Measurements from ENCODE around the gene DPEP2. TPM values are rescaled to one million over a fixed set of nuclear protein-coding genes. Genes with fewer than 3 reads are reported as not detected.
"Not testable (repeated sequence)": the region's sequence is repeated elsewhere in the genome, so short reads cannot be mapped to it uniquely, and the experiment has no call there.

DPEP2 gene
- total RNA-seq, 1 donor from 2014 or later = not detected

- TF ChIP-seq, protein P1, sequence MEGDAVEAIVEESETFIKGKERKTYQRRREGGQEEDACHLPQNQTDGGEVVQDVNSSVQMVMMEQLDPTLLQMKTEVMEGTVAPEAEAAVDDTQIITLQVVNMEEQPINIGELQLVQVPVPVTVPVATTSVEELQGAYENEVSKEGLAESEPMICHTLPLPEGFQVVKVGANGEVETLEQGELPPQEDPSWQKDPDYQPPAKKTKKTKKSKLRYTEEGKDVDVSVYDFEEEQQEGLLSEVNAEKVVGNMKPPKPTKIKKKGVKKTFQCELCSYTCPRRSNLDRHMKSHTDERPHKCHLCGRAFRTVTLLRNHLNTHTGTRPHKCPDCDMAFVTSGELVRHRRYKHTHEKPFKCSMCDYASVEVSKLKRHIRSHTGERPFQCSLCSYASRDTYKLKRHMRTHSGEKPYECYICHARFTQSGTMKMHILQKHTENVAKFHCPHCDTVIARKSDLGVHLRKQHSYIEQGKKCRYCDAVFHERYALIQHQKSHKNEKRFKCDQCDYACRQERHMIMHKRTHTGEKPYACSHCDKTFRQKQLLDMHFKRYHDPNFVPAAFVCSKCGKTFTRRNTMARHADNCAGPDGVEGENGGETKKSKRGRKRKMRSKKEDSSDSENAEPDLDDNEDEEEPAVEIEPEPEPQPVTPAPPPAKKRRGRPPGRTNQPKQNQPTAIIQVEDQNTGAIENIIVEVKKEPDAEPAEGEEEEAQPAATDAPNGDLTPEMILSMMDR (IDR thresholded peaks at IDR 0.05) = no peak
- no peak for DNase-seq (ENCODE audit: low spot score)
- no peak overlapping the region for H3K4me3 Mint-ChIP-seq (ENCODE audit: unreplicated experiment)
- H3K36me3 Mint-ChIP-seq (ENCODE audit: low read depth) = no peaks in the 10 kb centered on the region
- H3K4me1 Mint-ChIP-seq (ENCODE audit: low read depth) = no peaks in the 10 kb centered on the region
- no peak overlapping the region for H3K27ac Mint-ChIP-seq (ENCODE audit: unreplicated experiment)
- H3K27me3 Mint-ChIP-seq (ENCODE audit: low read depth) = peaks cover 5% of the 10 kb centered on the region
- H3K9me3 Mint-ChIP-seq (ENCODE audit: low read depth) = no peaks in the 10 kb centered on the region
Measured at GRCh38 chr16:68013440-68013839, 14.2 kb upstream of the DPEP2 start.

GRCh38 chr16:68009872-68010271 is 10.6 kb upstream of the DPEP2 start:
- not testable (repeated sequence) for DNase-seq (ENCODE audit: low spot score); H3K36me3 Mint-ChIP-seq (ENCODE audit: low read depth); H3K4me1 Mint-ChIP-seq (ENCODE audit: low read depth); H3K27ac Mint-ChIP-seq (ENCODE audit: unreplicated experiment); H3K9me3 Mint-ChIP-seq (ENCODE audit: low read depth); H3K4me3 Mint-ChIP-seq (ENCODE audit: unreplicated experiment); H3K27me3 Mint-ChIP-seq (ENCODE audit: low read depth)

DNA sequence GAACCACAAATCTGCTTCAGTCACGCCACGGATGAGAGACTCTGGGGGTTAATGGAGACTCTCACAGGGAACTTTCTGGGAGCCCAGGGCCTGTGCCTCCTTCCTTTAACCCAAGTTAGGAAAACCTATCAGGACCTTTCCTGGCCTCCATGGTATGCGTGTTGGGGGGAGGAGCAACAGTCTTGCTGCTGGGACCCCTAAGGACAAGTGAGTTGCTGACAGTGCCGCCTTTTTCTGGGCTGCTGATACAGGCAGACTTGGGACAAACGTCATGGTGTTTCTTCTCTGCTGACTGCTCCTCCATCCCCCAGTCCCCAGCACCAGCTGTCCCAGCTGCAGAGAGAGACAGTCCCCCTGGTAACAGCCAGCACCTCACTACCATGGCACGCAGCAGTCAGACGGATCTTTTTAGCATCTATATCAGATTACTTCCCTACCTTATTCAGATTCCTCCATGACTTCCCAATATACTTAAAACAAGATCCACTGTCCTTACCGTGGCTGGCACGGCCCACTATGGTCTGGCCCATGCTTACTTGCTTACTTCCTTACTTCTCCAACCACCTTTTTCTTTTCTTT is 10.0 kb upstream of the DPEP2 start:
- no peak for DNase-seq (ENCODE audit: low spot score)
- H3K9me3 Mint-ChIP-seq (ENCODE audit: low read depth) = no peaks in the 10 kb centered on the region
- H3K36me3 Mint-ChIP-seq (ENCODE audit: low read depth) = no peaks in the 10 kb centered on the region
- peaks cover 3% of the 10 kb centered on the region for H3K27me3 Mint-ChIP-seq (ENCODE audit: low read depth)
- no peak overlapping the region for H3K27ac Mint-ChIP-seq (ENCODE audit: unreplicated experiment)
- H3K4me3 Mint-ChIP-seq (ENCODE audit: unreplicated experiment) = no peak overlapping the region
- no peaks in the 10 kb centered on the region for H3K4me1 Mint-ChIP-seq (ENCODE audit: low read depth)
- TF ChIP-seq, protein P1 (IDR thresholded peaks at IDR 0.05) = no peak

DNA sequence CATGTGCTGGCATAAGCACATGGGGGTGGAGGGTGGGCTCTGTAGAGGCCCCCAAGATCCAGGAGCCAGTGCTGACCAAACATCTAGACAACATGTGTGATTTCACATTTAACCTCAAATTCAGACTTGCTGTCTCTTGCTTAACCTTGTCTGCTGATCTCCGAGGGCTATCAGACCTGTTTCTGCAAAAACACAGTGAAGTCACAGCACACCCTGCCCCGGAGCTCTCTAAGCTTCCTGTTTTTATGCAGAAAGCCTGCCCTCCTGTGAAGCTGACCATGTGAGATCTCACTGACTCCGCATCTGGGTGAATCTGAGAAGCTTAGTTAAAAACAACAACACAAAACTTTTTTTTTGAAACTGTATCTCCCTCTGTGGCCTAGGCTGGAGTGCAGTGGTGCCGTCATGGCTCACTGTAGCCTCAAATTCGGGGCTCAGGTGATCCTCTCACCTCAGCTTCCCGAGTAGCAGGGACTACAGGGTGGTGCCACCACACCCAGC is 6.6 kb upstream of the DPEP2 start:
- H3K4me3 Mint-ChIP-seq (ENCODE audit: unreplicated experiment) = no peak overlapping the region
- no peaks in the 10 kb centered on the region for H3K9me3 Mint-ChIP-seq (ENCODE audit: low read depth)
- H3K27me3 Mint-ChIP-seq (ENCODE audit: low read depth) = peaks cover 3% of the 10 kb centered on the region
- TF ChIP-seq, protein P1 (IDR thresholded peaks at IDR 0.05) = no peak
- no peak overlapping the region for H3K27ac Mint-ChIP-seq (ENCODE audit: unreplicated experiment)
- H3K4me1 Mint-ChIP-seq (ENCODE audit: low read depth) = no peaks in the 10 kb centered on the region
- DNase-seq (ENCODE audit: low spot score) = no peak
- no peaks in the 10 kb centered on the region for H3K36me3 Mint-ChIP-seq (ENCODE audit: low read depth)

- DNase-seq (ENCODE audit: low spot score) = no peak
- Mint-ChIP-seq H3K27me3 (ENCODE audit: low read depth) (peaks cover 4% of the 10 kb centered on the region), H3K27ac (ENCODE audit: unreplicated experiment) (no peak overlapping the region)
Measured at GRCh38 chr16:68005211-68005610, 5.9 kb upstream of the DPEP2 start.

More at GRCh38 chr16:68005211-68005610, 5.9 kb upstream of the DPEP2 start:
- Mint-ChIP-seq H3K4me1 (ENCODE audit: low read depth) (no peaks in the 10 kb centered on the region), H3K9me3 (ENCODE audit: low read depth) (no peaks in the 10 kb centered on the region), H3K36me3 (ENCODE audit: low read depth) (no peaks in the 10 kb centered on the region), H3K4me3 (ENCODE audit: unreplicated experiment) (no peak overlapping the region)
- TF ChIP-seq, protein P1 (IDR thresholded peaks at IDR 0.05) = no peak
